GM04504 (cell line): Measurements from ENCODE around the gene ASB18.
"Not testable (repeated sequence)": the region's sequence is repeated elsewhere in the genome, so short reads cannot be mapped to it uniquely, and the experiment has no call there.

Experiments
- DNase-seq: peaks from one replicate; pipeline ENCODE4 v3.0.0-alpha.2; 2012; ENCODE audit warnings: low read depth

ASB18 gene, protein sequence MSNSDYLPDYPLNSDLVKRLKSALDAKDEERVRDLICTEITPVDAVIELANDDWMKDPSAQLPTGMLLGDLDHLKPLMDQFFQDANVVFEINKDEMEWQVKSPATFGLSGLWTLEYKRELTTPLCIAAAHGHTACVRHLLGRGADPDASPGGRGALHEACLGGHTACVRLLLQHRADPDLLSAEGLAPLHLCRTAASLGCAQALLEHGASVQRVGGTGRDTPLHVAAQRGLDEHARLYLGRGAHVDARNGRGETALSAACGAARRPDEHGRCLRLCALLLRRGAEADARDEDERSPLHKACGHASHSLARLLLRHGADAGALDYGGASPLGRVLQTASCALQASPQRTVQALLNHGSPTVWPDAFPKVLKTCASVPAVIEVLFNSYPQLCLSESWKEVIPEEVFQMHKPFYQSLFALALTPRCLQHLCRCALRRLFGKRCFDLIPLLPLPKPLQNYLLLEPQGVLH

DNA sequence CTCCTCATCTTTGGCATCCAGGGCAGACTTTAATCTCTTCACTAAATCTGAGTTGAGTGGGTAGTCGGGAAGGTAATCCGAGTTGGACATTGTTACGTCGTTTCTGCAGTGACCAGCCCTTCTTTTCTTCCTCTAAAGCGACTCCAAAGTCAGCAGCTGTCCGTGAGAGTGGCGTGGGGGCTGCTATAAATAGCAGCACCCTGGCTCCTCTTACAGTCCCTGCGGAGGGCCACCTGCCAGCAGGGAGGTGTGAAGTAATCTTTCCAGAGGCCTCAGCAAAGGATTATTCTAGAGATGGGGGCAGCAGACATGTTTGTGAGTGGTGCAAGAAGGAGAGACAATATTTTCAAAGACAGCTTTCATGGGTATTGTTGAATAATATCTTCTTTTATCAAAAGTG, at the start of gene ASB18:
ASB18 (minus strand) TSS at position 151 of the 400 bp plus-strand sequence; CDS start at position 90, 61 bp downstream.
- no peak for DNase-seq

DNA sequence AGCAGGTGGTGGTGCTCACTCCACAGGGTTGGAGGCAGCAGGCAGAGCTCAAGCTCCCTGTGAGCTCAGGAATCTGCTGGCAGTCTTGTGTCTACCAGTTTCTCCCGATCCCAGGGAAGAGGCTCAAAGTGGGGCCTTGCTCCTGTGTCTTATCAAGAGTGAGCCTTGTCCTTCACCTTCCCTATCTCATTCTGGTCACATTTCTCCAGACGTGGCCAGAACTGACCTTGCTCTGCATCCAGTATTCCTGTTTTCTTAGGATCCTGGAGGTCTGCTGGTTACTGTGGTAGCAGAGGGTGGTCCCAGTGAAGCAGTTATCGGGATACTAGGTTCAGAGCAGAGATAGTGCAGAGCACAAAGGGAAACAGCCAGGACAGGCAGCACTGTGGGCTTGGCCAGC, 47.1 kb upstream of the ASB18 start:
- DNase-seq: no peak

DNA sequence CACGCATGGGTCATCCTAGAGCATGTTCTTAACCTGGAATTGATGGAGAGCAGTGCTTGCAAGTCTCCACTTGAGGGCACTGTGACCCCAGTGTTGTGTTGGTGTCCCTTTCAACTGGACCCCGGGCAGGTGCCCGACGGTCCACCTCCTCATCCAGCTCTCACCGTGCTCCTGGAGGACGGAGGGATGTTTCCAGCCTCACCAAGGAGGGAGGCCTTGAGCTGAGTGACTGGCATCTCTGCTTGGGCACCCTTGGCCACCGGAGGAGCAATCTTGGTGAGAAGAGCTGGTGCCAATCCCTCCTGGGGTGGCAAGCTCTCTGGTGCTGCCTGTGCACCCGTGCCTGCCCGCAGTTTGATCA, 45.4 kb upstream of the ASB18 start:
- no peak for DNase-seq

DNA sequence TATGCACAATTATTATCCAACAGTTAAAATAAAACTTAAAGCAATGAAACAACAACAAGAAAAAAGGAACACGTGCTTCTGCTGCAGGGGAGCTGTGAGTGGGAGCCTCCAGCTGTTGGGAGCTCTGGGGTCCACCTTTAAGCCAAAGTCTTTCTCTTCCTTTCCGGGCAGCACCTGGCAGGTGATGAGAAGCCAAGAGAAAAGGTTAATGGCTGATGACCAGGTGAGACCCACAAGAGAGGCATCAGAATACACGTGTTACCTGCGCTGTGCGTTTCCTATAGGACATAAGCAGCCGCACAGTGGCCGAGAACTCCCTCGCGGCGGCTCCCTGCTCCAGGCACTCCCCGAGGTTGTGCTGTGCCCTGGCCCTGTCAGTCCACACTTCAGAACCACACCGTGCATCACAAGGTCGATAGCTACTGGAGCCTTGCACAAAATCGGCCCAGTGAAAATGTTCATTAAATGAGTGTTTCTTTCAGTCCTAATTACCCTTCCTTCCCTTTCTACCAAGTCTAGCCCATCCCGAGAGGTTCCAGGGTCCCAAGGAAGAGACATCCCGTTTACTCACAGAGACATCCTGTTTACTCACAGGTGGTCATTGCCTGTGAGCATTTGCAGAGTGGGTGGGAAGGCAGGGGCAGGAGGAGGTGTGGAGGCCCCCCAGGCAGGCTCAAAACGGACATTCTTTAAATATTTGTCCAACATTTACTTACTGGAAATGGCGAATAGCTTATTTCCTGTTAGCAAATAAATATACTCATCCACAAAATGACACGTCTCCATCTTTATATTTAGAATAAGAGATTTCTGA, 44.9 kb upstream of the ASB18 start:
- DNase-seq: no peak

DNA sequence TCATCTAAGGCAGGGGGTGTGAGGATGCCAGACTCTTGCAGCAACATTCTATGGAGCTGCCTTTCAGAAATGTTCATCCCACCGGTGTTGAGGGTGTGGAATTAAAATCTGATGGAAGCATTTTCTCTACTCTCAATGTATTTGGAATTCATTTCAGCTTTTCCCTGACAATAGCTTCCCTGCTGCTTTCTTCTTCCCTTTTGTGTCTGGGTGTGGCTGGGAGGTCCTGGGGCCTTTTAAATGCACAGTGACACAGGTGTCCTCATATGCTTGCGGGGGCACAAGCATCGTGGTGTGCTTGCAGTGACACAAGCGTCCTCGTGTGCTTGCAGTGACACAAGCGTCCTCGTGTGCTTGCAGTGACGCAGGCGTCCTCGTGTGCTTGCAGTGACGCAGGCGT, 43.4 kb upstream of the ASB18 start:
- DNase-seq: no peak

DNA sequence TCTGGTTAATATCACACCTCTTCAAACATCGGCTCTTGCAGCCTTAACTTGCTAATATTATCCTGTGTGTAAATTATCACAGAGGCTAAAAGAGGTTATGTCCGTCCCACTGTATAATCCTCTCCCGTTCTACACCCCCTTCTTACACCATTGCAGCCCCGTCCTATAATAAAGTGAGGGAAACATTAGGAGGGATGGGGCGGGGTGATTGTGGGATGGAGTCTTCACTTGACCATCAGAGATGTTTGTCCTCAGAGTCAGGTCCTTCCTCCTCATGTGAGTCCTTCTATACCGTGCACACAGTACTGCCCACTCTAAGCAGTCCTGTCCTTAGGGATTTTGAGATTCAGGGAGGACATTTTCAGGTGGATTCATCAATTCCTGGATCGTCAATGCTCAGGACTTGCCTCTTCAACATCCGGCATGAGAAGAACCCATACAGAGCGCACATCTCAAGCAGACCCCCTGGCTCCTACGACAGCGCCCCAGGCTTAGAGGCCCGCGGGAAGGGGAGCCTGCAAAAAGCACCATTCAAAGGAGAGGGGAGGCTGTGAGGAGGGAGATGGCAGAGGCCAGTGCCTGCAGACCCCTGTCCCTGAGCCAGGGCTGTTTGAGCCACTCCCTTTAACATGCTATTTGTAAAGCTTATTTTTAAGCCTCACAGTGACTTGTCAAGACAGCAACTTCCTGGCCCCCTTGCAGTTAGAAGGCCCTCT, 42.8 kb upstream of the ASB18 start:
- DNase-seq: no peak

DNA sequence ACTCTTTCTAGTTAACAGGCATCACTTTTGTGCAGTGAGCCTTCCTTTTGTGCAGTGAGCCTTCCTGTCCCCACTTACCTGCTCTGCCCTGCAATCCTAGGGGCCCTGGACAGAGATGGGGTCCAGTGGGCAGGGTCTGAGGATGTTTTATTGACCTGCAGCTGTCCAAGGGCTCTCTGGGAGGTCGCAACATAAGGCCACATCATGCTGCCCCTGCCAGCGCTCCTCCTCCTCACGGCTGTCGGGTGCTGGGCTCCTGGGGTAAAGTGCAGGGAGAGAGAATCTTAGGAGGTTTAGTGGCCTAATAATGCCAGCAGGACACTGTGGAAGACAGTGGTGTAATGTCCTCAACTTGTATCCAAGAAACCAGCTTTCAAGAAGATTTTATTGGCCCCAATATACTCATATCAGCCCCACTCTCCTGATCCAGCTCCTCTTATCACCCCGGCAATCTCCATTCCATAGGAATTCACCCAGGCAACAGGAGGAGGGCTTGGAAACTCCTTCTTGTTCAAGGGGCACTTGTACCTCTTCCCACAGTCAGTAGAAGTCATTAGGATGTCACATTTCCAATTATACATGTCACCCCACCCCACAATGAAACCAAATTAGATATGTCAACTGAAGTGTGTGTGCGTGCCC, 41.9 kb upstream of the ASB18 start:
- no peak for DNase-seq

DNA sequence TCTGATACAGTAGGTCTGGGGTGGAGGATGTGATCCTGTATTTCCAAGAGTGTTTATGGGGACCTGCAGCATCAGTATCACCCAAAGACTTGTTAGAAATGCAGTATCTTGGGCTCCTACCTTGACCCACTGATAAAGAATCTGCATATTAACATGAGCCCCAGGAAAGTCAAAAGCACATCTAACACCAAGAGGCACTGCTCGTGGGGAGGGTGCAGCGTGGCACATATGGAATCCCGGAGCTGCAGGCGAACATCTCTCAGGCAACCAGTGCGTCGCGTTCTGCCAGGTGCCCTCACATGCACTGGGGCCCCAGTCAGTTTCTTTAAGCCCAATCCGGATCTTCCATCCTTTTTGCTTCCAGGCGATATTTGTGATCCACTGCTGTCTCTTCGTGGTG, 41.3 kb upstream of the ASB18 start:
- DNase-seq: no peak

DNA sequence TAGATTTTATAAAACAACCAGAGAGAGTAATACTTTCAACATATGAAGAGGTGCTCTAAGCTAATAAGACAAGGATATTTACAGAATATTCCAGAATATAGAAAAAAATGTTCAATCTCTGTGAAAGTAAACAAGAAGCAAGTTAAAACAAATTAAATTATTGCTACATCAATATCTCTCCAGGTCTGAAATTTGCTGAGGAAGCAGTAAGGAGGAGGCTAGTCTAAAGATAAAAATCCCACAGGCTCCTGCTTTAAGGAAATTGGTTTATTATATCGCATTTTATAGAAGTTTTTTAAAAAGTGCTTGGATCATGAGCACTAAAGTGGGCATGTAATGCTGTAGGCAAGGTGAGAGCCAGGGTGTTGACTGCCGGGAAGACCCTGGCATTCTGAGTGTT, 39.7 kb upstream of the ASB18 start:
- DNase-seq: no peak

DNA sequence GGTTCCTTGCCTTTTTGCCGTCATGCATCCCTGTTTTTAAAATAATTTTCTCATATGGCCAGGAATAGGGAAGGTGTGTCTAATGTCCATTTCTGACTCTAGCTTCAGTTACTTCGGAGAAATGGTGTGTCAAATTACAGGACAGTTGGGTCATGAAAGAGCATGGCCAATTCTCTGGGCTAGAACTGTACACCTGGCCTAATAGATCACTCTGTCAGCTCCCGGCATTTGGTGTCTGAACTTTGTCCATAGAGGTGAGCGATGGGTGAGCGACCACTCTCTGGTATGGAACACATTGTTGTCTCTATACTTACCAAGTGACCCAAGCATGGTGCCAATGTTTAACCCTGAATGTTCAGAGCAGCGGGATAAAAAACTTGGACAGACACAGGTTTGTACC, 38.3 kb upstream of the ASB18 start:
- DNase-seq: no peak

DNA sequence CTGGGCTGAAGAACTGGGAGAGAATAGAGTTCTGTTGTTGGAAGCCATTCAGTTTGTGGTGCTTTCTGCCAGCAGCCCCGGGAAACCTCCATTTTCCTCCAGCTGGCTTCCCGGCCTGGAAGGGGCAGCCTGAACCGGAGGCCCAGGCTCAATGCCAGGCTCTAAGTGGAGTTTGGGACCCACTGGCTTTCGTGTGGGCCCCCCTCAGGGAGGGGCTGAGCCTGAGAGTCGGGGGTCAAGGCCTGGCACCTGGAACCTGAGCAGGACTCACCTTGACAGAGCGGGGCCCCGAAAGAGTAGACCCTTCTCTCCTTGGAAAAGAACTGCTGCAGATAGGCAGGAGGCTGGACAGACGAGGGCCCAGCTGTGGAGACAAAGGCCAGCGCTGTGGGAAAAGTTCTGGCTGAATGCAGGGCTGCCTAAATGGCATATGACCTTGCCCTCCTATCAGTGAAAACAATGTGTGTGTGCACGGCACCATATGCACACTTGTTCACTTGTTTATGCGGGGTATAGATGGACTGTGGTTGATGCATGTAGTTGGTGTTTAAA, 34.8 kb upstream of the ASB18 start:
- no peak for DNase-seq

DNA sequence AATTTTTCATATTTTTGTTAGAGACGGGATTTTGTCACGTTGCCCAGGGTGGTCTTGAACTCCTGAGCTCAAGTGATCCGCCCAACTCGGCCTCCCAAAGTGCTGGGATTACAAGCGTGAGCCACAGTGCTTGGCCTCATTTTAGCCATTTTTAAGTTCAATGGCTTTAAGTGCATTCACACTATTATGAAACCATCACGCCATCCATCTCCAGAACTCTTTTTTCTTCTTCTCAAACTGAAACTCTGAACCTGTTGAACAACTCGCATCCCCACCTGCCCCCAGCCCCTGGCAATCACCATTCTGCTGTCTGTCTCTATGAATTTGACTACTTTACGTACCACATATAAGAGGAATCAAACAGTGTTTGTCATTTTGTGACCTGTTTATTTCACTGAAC, 31.3 kb upstream of the ASB18 start:
- DNase-seq: no peak

DNA sequence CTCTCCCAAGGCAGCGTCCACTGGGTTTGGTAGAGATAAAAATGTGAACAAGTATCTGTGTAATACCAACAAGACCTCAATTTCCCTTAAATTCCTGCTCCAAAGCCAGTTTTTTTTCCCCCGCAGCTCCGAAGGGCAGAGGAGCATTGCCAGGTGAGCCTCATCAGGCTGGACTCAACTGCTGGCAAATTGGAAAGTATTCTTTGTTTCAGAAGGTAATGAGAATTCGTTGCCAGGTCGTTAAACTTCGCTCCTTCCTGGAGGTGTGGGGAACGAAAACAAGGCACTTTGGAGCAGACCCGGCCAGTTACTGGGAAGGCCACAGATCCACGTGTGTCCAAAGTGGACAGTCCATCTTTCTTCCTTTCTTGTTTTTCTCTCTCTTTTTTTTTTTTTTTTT, 30.4 kb upstream of the ASB18 start:
- DNase-seq: no peak

DNA sequence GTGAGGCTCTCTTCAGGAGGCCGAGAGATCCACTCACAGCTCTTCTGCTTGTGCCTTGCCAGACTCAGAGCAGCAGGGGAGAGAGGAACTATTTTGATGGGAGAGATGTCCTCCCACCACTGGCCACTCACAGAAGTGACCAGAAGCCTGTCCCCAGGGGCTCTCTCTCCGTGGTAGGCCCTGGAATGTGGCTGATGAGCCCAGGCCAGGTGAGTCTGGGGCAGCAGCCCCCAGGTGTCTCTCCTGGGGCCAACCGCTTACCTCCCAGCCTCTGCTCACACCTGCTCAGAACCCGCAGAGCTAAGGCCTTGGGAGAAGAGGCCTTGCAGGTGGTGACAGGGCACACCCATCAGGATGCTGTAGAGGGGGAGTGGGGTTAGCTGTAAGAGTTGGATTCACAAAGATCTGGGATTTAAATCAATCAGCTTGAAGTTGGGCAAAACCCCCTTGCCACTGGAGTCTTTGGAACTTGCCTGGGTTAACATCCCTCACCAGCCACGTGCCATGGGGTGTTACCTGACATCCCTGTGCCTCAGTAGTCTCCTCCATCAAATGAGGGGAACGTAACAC, 29.1 kb upstream of the ASB18 start:
- DNase-seq: no peak

DNA sequence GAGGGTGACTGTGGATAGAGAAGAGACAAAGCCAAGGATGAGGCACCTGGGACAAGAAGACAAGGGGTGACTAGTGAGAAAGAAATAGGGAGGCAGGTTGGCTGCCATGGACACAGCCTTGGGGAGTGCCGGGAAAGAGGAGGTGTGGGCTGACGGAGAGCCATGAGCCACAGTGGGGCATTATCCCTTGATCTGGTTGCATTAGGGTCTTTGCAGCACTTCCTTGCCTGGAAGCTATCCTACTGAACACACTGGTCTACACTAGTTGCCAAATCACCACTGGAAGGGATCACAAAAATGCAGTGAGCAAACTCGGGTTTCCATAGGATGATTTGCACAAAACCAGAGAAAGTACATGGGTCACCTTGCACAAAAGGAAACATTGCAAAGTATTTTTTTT, 27.7 kb upstream of the ASB18 start:
- DNase-seq: no peak

DNA sequence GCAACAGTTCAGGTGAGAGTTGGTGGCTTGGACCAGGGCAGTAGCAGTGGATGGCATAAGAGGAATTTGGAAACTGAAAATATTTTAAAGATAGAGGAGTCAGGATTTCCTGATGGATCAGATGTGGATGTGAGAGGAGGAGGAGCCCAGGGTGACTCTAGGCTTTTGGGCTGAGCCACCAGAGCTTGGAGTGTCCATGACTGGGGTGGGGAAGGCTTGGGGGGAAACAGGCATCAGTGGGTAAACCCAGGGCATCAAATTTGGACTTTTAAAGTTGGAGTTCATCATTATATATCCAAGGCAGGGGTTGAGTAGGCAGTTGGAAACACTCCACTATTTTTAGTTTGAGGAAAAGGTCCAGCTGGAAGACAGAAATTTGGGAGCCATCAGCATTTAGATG, 27.3 kb upstream of the ASB18 start:
- no peak for DNase-seq

DNA sequence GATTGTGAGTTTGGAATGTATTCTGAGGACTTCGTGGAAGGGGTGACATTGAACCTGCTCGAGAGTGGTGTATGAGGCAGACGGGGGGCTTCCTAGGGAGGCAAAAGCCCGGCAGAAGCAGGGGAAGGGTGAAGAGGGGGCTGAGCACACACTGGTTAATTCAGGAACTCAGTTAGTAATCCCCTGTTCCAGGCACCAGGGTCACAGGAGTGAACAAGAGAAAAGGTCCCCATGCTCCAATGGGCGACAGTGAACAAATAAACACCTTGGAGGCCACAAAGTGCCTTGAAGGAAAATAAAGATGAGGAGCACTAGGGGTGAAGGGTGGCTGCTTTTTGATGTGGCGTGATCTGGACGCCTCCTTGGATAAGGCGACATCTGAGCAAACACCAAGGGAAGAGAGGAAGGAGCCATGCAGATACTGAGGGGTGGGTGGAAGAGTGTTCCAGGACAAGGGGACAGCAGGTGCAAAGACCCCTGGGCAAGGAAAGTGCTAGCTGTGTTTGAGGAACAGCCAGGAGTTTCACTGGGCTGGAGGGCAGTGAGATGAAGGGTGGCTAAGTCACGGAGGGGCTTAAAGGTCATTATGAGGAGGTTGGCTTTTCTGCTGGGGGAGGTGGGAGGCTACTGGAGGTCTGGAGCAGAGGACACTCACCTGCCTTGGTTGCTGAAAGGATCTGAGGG, 26.7 kb upstream of the ASB18 start:
- DNase-seq: no peak

DNA sequence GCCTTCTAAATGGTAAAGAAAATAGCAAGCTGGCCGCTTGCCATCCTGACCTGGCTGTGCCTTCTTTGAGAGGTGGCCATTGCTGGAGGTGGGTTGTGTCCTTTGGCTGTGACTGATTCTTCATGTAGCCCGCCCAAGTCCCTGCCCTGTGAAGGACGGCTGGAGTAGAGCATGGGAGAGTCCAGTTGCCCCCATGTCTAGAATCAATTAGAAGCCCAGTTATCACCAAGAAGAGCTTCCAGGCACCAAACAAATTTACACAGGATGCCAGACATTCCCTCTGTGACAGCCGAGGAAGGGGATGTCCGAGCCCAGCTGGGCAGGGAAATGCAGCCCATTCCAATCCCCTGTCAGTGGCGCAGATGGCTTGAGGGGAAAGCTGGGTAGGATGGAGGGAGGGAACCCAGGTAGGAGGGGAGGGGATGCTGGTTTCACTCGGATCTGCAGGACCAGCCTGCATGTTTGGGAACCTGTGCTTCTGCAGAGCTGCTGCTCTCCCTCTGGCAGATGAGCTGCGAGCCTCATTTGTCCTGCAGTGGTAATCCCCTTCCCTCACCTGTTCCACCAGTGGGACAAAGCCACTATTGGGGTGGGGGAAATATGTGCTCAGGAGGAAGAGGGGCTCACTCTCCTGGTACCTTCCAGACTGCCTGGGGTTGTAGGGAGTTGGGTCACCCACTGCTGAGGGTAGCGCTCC, 25.7 kb upstream of the ASB18 start:
- DNase-seq: no peak

DNA sequence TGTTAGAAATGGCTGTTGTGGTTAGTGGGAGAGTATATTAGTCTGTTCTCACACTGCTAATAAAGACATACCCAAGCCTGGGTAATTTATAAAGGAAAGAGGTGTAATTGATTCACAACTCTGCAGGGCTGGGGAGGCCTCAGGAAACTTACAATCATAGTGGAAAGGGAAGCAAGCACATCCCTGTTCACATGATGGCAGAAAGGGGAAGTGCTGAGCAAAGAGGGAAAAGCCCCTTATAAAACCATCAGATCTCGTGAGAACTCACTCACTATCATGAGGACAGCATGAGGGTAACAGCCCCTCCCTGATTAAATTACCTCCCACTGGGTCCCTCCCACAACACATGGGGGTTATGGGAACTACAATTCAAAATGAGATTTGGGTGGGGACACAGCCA, 24.2 kb upstream of the ASB18 start:
- DNase-seq: not testable (repeated sequence)

DNA sequence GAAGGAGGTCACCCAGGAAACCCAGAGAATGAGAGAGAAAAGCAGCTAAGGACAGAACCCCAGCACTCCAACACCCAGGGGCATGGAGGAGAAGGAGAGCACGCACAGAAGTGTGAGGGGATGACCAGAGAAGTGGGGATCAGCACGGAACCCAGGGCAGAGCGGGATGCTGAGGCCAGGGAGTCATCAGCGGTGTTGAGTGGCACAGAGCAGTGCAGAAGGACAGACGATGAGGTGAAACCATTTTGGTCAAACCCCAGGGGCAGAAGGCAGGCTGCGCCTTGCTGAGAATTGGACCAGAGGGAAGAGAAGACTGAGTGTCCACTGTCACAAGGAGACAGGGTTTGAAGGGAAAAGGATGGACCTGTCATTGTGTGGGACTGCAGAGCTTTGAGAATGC, 23.4 kb upstream of the ASB18 start:
- DNase-seq: no peak
